ENCODE data around the gene NELFE. TPM values are rescaled to one million over a fixed set of nuclear protein-coding genes. Genes with fewer than 3 reads are reported as not detected.

The NELFE gene
- total and polyA plus RNA-seq, 2 donors, result 39.8 to 53.6 TPM

- Histone ChIP-seq H3K4me1 (ENCODE audit: insufficient read depth) (no peaks in the 10 kb centered on the region), H3K27ac (ENCODE audit: low read depth) (no peak overlapping the region), H3K4me3 (ENCODE audit: low read depth, low read length) (no peak overlapping the region), H3K36me3 (ENCODE audit: insufficient read depth) (peaks cover 4% of the 10 kb centered on the region)
- DNase-seq (ENCODE audit: extremely low spot score), result no peak
- 55% methylated on average over 5 of the region's 5 CpGs for WGBS
Observed at GRCh38 chr6:31952140-31952805, 6.5 kb downstream of the NELFE start.

DNA sequence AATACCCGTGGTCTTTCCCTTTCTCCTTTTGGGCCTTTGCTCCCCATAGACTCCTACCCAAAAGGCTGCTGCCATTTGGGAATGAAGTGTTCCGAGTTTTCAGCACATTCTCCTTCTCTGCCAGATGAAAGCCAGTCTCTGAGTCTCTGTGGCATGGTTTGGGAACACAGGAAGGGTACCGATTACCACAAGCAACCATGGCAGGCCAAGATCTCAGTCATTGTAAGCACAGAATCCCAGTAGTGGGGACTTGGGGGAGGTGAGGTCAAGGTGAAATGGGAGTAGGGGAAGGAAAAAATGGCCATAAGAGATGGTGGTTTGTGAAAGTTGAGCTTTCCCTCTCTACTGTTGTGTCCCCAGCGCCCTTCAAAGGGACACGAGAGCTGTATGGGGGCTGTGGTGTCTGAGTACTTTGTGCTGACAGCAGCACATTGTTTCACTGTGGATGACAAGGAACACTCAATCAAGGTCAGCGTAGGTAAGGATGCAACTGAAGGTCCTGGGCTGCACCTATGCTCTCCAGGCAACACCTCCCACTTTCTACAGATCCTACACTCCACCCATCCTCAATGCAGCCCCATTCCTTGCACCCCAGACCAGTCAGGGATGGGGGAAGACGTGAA is 8.7 kb downstream of the NELFE start:
- Histone ChIP-seq H3K36me3 (ENCODE audit: insufficient read depth) (peaks cover 2% of the 10 kb centered on the region), H3K4me3 (ENCODE audit: low read depth, low read length) (no peak overlapping the region), H3K27ac (ENCODE audit: low read depth) (no peak overlapping the region), H3K4me1 (ENCODE audit: insufficient read depth) (no peaks in the 10 kb centered on the region)
- DNase-seq (ENCODE audit: extremely low spot score), result no peak
- WGBS, result 83% methylated on average over 7 of the region's 7 CpGs

DNA sequence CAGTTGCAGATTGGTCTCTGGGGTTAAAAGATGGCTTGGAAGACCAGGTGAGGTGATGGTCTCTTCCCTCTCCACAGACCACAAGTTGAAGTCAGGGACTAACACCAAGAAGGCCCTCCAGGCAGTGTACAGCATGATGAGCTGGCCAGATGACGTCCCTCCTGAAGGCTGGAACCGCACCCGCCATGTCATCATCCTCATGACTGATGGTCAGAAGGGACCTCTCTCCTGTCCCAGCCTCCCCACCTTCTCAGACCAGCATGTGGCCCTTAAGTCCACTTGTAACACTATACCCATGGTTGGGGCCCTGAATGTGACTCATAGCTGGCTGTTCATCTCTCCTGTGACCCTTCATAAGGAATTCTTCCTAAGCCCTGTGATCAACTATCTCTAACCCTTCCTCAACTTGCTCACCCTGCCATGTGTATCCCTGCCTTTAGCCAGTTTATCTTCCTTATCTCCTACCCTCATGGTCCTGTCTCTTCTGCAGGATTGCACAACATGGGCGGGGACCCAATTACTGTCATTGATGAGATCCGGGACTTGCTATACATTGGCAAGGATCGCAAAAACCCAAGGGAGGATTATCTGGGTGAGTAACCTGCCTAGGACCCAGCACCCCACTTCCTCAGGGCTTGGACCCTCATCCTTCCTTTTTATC is 9.9 kb downstream of the NELFE start:
- 82% methylated on average over 6 of the region's 6 CpGs for WGBS
- no peak overlapping the region for H3K27ac ChIP-seq (ENCODE audit: low read depth)
- H3K36me3 ChIP-seq (ENCODE audit: insufficient read depth), result peaks cover 2% of the 10 kb centered on the region
- H3K4me1 ChIP-seq (ENCODE audit: insufficient read depth), result no peaks in the 10 kb centered on the region
- no peak for DNase-seq (ENCODE audit: extremely low spot score)
- H3K4me3 ChIP-seq (ENCODE audit: low read depth, low read length), result no peak overlapping the region

GRCh38 chr6:31948306-31948705 is 10.5 kb downstream of the NELFE start:
- H3K4me1 ChIP-seq (ENCODE audit: insufficient read depth), result no peaks in the 10 kb centered on the region
- DNase-seq (ENCODE audit: extremely low spot score), result no peak
- H3K36me3 ChIP-seq (ENCODE audit: insufficient read depth), result no peaks in the 10 kb centered on the region
- H3K27ac ChIP-seq (ENCODE audit: low read depth), result no peak overlapping the region
- 82% methylated on average over 5 of the region's 5 CpGs for WGBS
- no peak overlapping the region for H3K4me3 ChIP-seq (ENCODE audit: low read depth, low read length)

- no peaks in the 10 kb centered on the region for H3K4me1 ChIP-seq (ENCODE audit: insufficient read depth)
- no peak overlapping the region for H3K27ac ChIP-seq (ENCODE audit: low read depth)
- H3K4me3 ChIP-seq (ENCODE audit: low read depth, low read length), result no peak overlapping the region
- DNase-seq (ENCODE audit: extremely low spot score), result no peak
- H3K36me3 ChIP-seq (ENCODE audit: insufficient read depth), result no peaks in the 10 kb centered on the region
- 85% methylated on average over 4 of the region's 4 CpGs for WGBS
Observed at GRCh38 chr6:31947864-31948263, 10.9 kb downstream of the NELFE start.

- Histone ChIP-seq H3K4me3 (ENCODE audit: low read depth, low read length) (no peak overlapping the region), H3K27ac (ENCODE audit: low read depth) (no peak overlapping the region), H3K4me1 (ENCODE audit: insufficient read depth) (no peaks in the 10 kb centered on the region), H3K36me3 (ENCODE audit: insufficient read depth) (no peaks in the 10 kb centered on the region)
- 86% methylated on average over 24 of the region's 24 CpGs for WGBS
- DNase-seq (ENCODE audit: extremely low spot score), result no peak
Observed at GRCh38 chr6:31947070-31947675, 11.6 kb downstream of the NELFE start.

DNA sequence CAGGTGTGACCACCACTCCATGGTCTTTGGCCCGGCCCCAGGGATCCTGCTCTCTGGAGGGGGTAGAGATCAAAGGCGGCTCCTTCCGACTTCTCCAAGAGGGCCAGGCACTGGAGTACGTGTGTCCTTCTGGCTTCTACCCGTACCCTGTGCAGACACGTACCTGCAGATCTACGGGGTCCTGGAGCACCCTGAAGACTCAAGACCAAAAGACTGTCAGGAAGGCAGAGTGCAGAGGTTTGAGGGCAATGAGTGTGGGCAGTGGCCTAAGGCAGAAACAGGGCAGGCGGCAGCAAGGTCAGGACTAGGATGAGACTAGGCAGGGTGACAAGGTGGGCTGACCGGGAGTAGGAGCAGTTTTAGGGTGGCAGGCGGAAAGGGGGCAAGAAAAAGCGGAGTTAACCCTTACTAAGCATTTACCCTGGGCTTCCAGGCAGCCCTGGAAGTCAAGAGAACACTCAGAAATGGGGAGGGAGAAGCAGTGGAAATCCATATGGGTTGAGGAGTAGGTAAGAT is 12.3 kb downstream of the NELFE start:
- DNase-seq (ENCODE audit: extremely low spot score), result no peak
- no peaks in the 10 kb centered on the region for H3K4me1 ChIP-seq (ENCODE audit: insufficient read depth)
- WGBS, result 71% methylated on average over 11 of the region's 11 CpGs
- H3K4me3 ChIP-seq (ENCODE audit: low read depth, low read length), result no peak overlapping the region
- H3K36me3 ChIP-seq (ENCODE audit: insufficient read depth), result no peaks in the 10 kb centered on the region
- no peak overlapping the region for H3K27ac ChIP-seq (ENCODE audit: low read depth)

- 38% methylated on average over 11 of the region's 11 CpGs for WGBS
- Histone ChIP-seq H3K36me3 (ENCODE audit: insufficient read depth) (no peaks in the 10 kb centered on the region), H3K27ac (ENCODE audit: low read depth) (peak within 1 kb of the TSS; percentile 47), H3K4me3 (ENCODE audit: low read depth, low read length) (no peak within 1 kb of the TSS), H3K4me1 (ENCODE audit: insufficient read depth) (no peaks in the 10 kb centered on the region)
- no peak for DNase-seq (ENCODE audit: extremely low spot score)
Observed at GRCh38 chr6:31945507-31946369, 13.0 kb downstream of the NELFE start, which contains the start of gene CFB. Gene CFB (plus strand): TSS chr6:31946095. CDS start chr6:31946222, 127 bp downstream.

DNA sequence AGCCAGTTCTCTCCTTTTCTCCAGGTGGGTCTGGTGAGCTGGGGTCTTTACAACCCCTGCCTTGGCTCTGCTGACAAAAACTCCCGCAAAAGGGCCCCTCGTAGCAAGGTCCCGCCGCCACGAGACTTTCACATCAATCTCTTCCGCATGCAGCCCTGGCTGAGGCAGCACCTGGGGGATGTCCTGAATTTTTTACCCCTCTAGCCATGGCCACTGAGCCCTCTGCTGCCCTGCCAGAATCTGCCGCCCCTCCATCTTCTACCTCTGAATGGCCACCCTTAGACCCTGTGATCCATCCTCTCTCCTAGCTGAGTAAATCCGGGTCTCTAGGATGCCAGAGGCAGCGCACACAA is 13.6 kb downstream of the NELFE start:
- 71% methylated on average over 9 of the region's 9 CpGs for WGBS
- no peak overlapping the region for H3K4me3 ChIP-seq (ENCODE audit: low read depth, low read length)

DNA sequence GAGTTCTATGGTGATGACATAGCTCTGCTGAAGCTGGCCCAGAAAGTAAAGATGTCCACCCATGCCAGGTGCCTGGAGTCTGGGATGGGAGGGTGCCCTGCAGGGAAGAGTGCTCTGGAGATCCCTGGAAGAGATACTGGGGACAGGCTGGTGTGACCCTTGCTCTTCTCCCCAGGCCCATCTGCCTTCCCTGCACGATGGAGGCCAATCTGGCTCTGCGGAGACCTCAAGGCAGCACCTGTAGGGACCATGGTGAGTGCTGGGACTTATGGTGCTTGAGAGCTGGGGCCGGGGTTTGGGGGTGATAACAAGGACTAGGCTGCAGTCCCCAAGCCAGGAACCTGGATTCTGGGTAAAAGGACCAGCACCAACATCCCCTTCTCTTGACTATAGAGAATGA is 15.0 kb downstream of the NELFE start:
- DNase-seq (ENCODE audit: extremely low spot score), result no peak
- 83% methylated on average over 3 of the region's 3 CpGs for WGBS

More for the DNA sequence above, 13.6 kb downstream of the NELFE start:
- no peaks in the 10 kb centered on the region for H3K36me3 ChIP-seq (ENCODE audit: insufficient read depth)
- H3K4me1 ChIP-seq (ENCODE audit: insufficient read depth), result no peaks in the 10 kb centered on the region
- no peak for DNase-seq (ENCODE audit: extremely low spot score)
- no peak overlapping the region for H3K27ac ChIP-seq (ENCODE audit: low read depth)

GRCh38 chr6:31940256-31940664 is 18.5 kb downstream of the NELFE start:
- Histone ChIP-seq H3K4me3 (ENCODE audit: low read depth, low read length) (no peak overlapping the region), H3K36me3 (ENCODE audit: insufficient read depth) (no peaks in the 10 kb centered on the region), H3K27ac (ENCODE audit: low read depth) (no peak overlapping the region), H3K4me1 (ENCODE audit: insufficient read depth) (no peaks in the 10 kb centered on the region)
- DNase-seq (ENCODE audit: extremely low spot score), result no peak
- 9% methylated on average over 6 of the region's 6 CpGs for WGBS

More for the DNA sequence above, 15.0 kb downstream of the NELFE start:
- no peak overlapping the region for H3K4me3 ChIP-seq (ENCODE audit: low read depth, low read length)
- no peaks in the 10 kb centered on the region for H3K36me3 ChIP-seq (ENCODE audit: insufficient read depth)
- no peak overlapping the region for H3K27ac ChIP-seq (ENCODE audit: low read depth)
- H3K4me1 ChIP-seq (ENCODE audit: insufficient read depth), result no peaks in the 10 kb centered on the region

- Histone ChIP-seq H3K4me1 (ENCODE audit: insufficient read depth) (no peaks in the 10 kb centered on the region), H3K27ac (ENCODE audit: low read depth) (no peak overlapping the region), H3K4me3 (ENCODE audit: low read depth, low read length) (no peak overlapping the region), H3K36me3 (ENCODE audit: insufficient read depth) (no peaks in the 10 kb centered on the region)
- no peak for DNase-seq (ENCODE audit: extremely low spot score)
- 80% methylated on average over 9 of the region's 9 CpGs for WGBS
Observed at GRCh38 chr6:31935823-31936222, 22.9 kb downstream of the NELFE start.

DNA sequence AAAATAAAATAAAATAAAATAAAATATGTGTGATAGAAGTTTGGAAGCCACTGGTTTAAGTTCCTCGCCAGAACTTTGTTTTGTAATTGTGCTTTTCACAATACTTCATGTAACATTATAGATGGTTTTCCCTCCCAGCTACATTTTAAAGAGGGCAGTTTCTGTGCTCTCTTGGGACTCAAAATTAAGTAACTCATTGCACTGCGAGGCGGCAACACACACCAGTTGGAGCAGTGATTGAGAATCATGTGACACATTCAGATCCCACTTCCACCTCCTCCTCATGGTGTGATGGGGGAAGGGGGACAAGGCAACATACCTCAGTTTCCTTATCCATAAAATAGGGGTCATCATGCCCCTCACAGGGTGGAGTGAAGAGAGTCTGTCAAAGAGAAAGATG is 23.8 kb downstream of the NELFE start:
- Histone ChIP-seq H3K4me3 (ENCODE audit: low read depth, low read length) (no peak overlapping the region), H3K27ac (ENCODE audit: low read depth) (no peak overlapping the region), H3K36me3 (ENCODE audit: insufficient read depth) (no peaks in the 10 kb centered on the region), H3K4me1 (ENCODE audit: insufficient read depth) (no peaks in the 10 kb centered on the region)
- 70% methylated on average over 3 of the region's 3 CpGs for WGBS
- no peak for DNase-seq (ENCODE audit: extremely low spot score)
